Esophagus muscularis mucosa (tissue), 4 donors: Measurements from ENCODE around the gene TENM4. TPM values are rescaled to one million over a fixed set of nuclear protein-coding genes. Genes with fewer than 3 reads are reported as not detected.

Source experiments
- DNase-seq: peaks from one replicate; pipeline ENCODE4 v3.0.0-alpha.2; 2017; ENCODE audit errors: extremely low spot score
- H3K27ac ChIP-seq, 4 donors: fragments of 200-600 bp; sonication (generic); replicated peaks in 1 of 4; 1 replicate in 3 of 4; 2 replicates in 1 of 4; pipeline ENCODE4 v1.5.1; 2016 to 2019; ENCODE audit warnings: mild to moderate bottlenecking in 1 of 4
- H3K27me3 ChIP-seq, 4 donors: fragments of 200-600 bp; sonication (generic); one replicate each; pipeline versions ENCODE4 v1.5.1 to v1.6.0; 2016 to 2019
- H3K36me3 ChIP-seq, 4 donors: fragments of 200-600 bp; sonication (generic); one replicate each; pipeline ENCODE4 v1.5.1; 2016 to 2019
- H3K4me1 ChIP-seq, 4 donors: fragments of 200-600 bp; sonication (generic); one replicate each; pipeline ENCODE4 v1.5.1; 2016 to 2019
- H3K4me3 ChIP-seq, 4 donors: fragments of 200-600 bp; sonication (generic); 1 replicate in 2 of 4; 2 replicates in 2 of 4; pipeline ENCODE4 v1.5.1; 2016 to 2019; ENCODE audit warnings: mild to moderate bottlenecking in 4 of 4, moderate library complexity in 1 of 4
- H3K9me3 ChIP-seq, 4 donors: fragments of 200-600 bp; sonication (generic); 1 replicate in 3 of 4; 2 replicates in 1 of 4; pipeline ENCODE4 v1.5.1; 2016 to 2019
- EP300 ChIP-seq: sonication (generic); formaldehyde crosslinking; IDR thresholded peaks from one replicate; pipeline ENCODE4 v1.6.1; 2017; ENCODE audit warnings: antibody characterized with exemption
- POLR2A ChIP-seq: fragments of 450-650 bp; IDR thresholded peaks from one replicate; pipeline ENCODE4 v1.6.1; 2017; ENCODE audit warnings: antibody characterized with exemption, moderate library complexity, mild to moderate bottlenecking, low read depth
- POLR2AphosphoS5 ChIP-seq, 2 donors: sonication (generic); formaldehyde crosslinking; IDR thresholded peaks; one replicate each; pipeline ENCODE4 v1.6.1; 2017; ENCODE audit warnings: antibody characterized with exemption in 2 of 2
- WGBS: methylation state at CpG from one replicate; pipeline ENCODE4 v1.1.5; 2018; 5-methylcytosine and 5-hydroxymethylcytosine counted together
- intact Hi-C: fragments of 100-400 bp; cut with DNase I; formaldehyde crosslinking; loops from one replicate; pipeline ENCODE4 v1.15.1; 2023
- total RNA-seq, 4 donors: library from RNA; depleted of rRNA; stranded (reverse); fragments of >200 nt; gene quantifications; one replicate each; pipeline versions ENCODE4 v1.1.0 to v1.2.1, GENCODE V29; 2016
- TF ChIP-seq, protein P1 (sequence below), 3 experiments: fragments of 200-600 bp in 2 of 3; fragments of 450-650 bp in 1 of 3; sonication (generic) in 2 of 3; IDR thresholded peaks; one replicate each; pipeline ENCODE4 v1.5.1; 2017 to 2019; ENCODE audit warnings: antibody characterized with exemption in 3 of 3, mild to moderate bottlenecking in 2 of 3, moderate library complexity in 1 of 3

Gene TENM4
- total RNA-seq, 4 donors from 2014 or later, result 4.1 to 9.6 (median 8.0) TPM

GRCh38 chr11:79397252-79397651, 43.6 kb downstream of the TENM4 start:
- intact Hi-C loops, result no loop called here
- DNase-seq, result no peak
- 87% methylated on average over 1 of the region's 1 CpG for WGBS
- Histone ChIP-seq H3K27me3 (no peaks in the 10 kb centered on the region), H3K4me3 (no peak overlapping the region), H3K27ac (no peak overlapping the region), H3K9me3 (no peaks in the 10 kb centered on the region), H3K4me1 (no peaks in the 10 kb centered on the region), H3K36me3 (no peaks in the 10 kb centered on the region)
- TF ChIP-seq POLR2AphosphoS5 (IDR thresholded peaks at IDR 0.05) (no peak), POLR2A (no peak), EP300 (no peak)
- TF ChIP-seq, protein P1, sequence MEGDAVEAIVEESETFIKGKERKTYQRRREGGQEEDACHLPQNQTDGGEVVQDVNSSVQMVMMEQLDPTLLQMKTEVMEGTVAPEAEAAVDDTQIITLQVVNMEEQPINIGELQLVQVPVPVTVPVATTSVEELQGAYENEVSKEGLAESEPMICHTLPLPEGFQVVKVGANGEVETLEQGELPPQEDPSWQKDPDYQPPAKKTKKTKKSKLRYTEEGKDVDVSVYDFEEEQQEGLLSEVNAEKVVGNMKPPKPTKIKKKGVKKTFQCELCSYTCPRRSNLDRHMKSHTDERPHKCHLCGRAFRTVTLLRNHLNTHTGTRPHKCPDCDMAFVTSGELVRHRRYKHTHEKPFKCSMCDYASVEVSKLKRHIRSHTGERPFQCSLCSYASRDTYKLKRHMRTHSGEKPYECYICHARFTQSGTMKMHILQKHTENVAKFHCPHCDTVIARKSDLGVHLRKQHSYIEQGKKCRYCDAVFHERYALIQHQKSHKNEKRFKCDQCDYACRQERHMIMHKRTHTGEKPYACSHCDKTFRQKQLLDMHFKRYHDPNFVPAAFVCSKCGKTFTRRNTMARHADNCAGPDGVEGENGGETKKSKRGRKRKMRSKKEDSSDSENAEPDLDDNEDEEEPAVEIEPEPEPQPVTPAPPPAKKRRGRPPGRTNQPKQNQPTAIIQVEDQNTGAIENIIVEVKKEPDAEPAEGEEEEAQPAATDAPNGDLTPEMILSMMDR (IDR thresholded peaks at IDR 0.05), result no peak

DNA sequence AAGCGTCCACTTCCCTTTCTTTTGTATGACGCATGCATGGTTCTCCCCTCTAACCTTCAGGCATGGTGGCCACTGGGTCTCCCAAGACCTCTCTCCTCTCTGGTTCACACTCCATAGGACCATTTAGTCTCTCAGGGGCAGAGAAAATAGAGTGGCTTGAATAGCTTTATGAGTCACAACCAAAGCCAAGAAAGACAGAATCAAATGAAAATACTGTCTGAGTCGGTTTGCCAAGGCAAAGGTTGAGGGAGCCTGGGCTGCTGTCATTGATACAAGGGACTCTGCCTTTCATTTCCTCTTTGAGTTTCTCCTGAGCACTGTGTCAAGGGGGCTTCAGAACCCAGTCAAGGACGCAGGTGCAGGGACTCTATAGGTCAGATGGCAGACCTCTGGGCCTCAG, 44.2 kb downstream of the TENM4 start:
- TF ChIP-seq EP300 (no peak), POLR2A (no peak), POLR2AphosphoS5 (IDR thresholded peaks at IDR 0.05) (no peak)
- TF ChIP-seq, protein P1 (IDR thresholded peaks at IDR 0.05), result no peak
- DNase-seq, result no peak
- Histone ChIP-seq H3K4me3 (no peak overlapping the region), H3K4me1 (no peaks in the 10 kb centered on the region), H3K27ac (no peak overlapping the region), H3K9me3 (no peaks in the 10 kb centered on the region), H3K36me3 (no peaks in the 10 kb centered on the region), H3K27me3 (no peaks in the 10 kb centered on the region)
- intact Hi-C loops, result no loop called here
- 82% methylated on average over 4 of the region's 4 CpGs for WGBS

GRCh38 chr11:79396001-79396400, 44.8 kb downstream of the TENM4 start:
- DNase-seq, result no peak
- Histone ChIP-seq H3K27ac (no peak overlapping the region), H3K27me3 (no peaks in the 10 kb centered on the region), H3K9me3 (no peaks in the 10 kb centered on the region), H3K4me1 (peaks cover 0 to 3% (median 1%) of the 10 kb centered on the region in 4 donors), H3K4me3 (no peak overlapping the region), H3K36me3 (no peaks in the 10 kb centered on the region)
- TF ChIP-seq POLR2AphosphoS5 (IDR thresholded peaks at IDR 0.05) (no peak), EP300 (no peak), POLR2A (no peak)
- TF ChIP-seq, protein P1 (IDR thresholded peaks at IDR 0.05), result no peak
- intact Hi-C loops, result no loop called here

DNA sequence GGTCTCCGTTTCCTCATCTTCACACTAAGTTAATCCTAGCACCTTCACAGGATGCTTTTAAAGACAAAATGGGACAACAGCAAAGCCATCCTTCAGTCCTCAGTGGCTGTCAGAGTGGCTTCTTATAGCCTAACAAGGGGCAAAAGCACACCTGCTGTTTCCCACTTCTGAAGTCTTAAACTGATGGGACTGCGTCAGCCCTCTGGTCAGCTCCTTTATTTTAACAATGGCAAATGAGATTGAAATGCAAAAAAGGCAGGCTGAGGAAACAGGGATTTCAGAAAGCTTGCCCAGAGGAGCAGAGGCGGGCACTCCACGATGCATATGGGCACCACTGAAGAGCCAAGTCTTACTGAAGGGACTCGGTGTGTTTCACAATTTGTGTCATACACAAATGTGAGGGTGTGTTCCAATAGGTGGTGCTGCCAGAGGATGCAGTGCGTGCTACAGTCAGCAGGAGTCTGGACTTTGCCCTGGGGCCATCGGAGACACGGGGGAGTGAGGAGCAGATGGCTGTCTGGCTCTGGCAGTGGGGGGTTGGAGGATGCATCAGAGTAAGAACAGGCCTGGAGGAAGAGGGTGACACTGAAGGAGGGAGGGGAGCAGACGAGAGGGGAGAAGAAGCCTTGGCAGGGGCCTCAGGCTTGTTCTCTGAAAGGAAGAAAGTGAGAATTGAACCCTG, 47.3 kb downstream of the TENM4 start:
- intact Hi-C loops, result no loop called here
- DNase-seq, result no peak
- TF ChIP-seq EP300 (no peak), POLR2A (no peak), POLR2AphosphoS5 (IDR thresholded peaks at IDR 0.05) (no peak)
- TF ChIP-seq, protein P1 (IDR thresholded peaks at IDR 0.05), result no peak

DNA sequence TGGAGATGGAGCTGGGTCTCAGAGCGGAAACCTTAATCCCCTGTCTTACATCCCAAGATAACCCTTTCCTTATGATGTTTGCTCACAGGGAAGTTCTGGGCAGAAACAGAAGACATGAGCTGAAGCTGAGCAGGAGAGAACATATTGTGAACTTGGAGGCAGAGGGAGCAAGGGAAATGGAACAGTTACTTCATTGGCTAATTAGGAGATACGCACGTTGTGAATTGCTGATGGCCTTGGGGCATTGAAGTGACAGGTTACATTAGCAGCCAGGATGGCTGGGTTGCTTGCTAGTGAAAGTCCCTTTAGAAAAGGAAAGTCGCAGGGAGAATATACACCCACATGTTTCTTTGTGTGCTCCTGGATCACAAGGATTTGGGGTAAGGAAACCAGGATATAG, 48.7 kb downstream of the TENM4 start:
- WGBS, result 38% methylated on average over 4 of the region's 4 CpGs
- no peaks in the 10 kb centered on the region for H3K36me3 ChIP-seq
- TF ChIP-seq POLR2AphosphoS5 (IDR thresholded peaks at IDR 0.05) (no peak), EP300 (no peak), POLR2A (no peak)
- TF ChIP-seq, protein P1 (IDR thresholded peaks at IDR 0.05), result no peak
- intact Hi-C loops, result no loop called here
- no peak overlapping the region for H3K27ac ChIP-seq
- peaks cover 0 to 5% (median 4%) of the 10 kb centered on the region in 4 donors for H3K4me1 ChIP-seq
- no peak overlapping the region for H3K4me3 ChIP-seq
- DNase-seq, result no peak
- H3K27me3 ChIP-seq, result no peaks in the 10 kb centered on the region
- no peaks in the 10 kb centered on the region for H3K9me3 ChIP-seq

More for the DNA sequence above, 47.3 kb downstream of the TENM4 start:
- WGBS, result 67% methylated on average over 9 of the region's 9 CpGs
- no peaks in the 10 kb centered on the region for H3K27me3 ChIP-seq
- no peaks in the 10 kb centered on the region for H3K36me3 ChIP-seq
- H3K9me3 ChIP-seq, result no peaks in the 10 kb centered on the region
- peaks cover 0 to 5% (median 4%) of the 10 kb centered on the region in 4 donors for H3K4me1 ChIP-seq
- H3K27ac ChIP-seq, result no peak overlapping the region
- no peak overlapping the region for H3K4me3 ChIP-seq
